GM10266 (cell line): ENCODE results near the gene PLPPR5.

Source experiments
- DNase-seq: peaks from one replicate; pipeline ENCODE4 v3.0.0; 2012; ENCODE audit errors: extremely low spot score
- TF ChIP-seq, protein P1 (sequence below): IDR thresholded peaks from 2 replicates; pipeline ENCODE4 v1.5.1; 2012; ENCODE audit warnings: mild to moderate bottlenecking, low read depth; ENCODE audit not compliant: control insufficient read depth, insufficient read depth; ENCODE audit errors: missing control alignments

The PLPPR5 gene

DNA sequence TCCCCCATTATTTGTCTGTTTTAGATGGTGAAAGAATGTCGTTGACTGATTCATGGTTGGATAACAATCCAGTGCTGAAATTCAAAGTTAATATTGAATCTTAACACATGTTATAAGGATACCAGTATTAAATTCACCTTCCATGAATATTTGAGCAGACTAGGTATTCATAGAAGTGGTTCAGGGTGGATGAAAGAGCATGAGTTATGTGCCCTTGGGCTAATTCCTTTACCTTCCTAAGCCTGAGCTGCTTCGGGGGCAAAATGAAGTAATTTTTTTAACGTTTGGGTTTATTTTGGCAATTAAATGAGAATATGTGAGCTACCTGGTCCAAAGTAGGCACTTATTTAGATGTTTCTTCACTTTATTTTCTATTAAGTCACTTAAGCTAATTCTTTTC lies 2.7 kb upstream of the PLPPR5 start:
- DNase-seq = no peak
- TF ChIP-seq, protein P1, sequence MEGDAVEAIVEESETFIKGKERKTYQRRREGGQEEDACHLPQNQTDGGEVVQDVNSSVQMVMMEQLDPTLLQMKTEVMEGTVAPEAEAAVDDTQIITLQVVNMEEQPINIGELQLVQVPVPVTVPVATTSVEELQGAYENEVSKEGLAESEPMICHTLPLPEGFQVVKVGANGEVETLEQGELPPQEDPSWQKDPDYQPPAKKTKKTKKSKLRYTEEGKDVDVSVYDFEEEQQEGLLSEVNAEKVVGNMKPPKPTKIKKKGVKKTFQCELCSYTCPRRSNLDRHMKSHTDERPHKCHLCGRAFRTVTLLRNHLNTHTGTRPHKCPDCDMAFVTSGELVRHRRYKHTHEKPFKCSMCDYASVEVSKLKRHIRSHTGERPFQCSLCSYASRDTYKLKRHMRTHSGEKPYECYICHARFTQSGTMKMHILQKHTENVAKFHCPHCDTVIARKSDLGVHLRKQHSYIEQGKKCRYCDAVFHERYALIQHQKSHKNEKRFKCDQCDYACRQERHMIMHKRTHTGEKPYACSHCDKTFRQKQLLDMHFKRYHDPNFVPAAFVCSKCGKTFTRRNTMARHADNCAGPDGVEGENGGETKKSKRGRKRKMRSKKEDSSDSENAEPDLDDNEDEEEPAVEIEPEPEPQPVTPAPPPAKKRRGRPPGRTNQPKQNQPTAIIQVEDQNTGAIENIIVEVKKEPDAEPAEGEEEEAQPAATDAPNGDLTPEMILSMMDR = no peak

DNA sequence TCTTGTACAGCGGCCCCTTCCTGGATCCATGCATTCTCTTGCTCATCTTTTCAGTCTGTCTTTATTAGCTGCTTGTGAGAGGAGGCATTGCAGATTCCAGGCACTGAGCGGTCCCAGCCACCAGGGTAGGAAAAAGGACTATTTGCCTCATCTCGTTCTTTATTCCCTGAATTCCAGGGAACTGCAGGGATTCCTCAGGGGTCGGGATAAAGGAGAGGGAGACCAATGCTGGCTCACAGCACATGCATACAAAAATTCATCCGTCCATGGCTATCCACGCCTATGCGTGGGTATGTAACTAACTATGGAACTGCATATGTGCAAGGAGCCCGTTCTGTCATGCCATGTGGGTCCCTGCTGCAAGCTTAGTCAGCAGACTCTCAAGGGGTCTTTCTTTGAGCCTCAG lies 879 bp upstream of the PLPPR5 start:
- DNase-seq = no peak
- TF ChIP-seq, protein P1 = no peak

DNA sequence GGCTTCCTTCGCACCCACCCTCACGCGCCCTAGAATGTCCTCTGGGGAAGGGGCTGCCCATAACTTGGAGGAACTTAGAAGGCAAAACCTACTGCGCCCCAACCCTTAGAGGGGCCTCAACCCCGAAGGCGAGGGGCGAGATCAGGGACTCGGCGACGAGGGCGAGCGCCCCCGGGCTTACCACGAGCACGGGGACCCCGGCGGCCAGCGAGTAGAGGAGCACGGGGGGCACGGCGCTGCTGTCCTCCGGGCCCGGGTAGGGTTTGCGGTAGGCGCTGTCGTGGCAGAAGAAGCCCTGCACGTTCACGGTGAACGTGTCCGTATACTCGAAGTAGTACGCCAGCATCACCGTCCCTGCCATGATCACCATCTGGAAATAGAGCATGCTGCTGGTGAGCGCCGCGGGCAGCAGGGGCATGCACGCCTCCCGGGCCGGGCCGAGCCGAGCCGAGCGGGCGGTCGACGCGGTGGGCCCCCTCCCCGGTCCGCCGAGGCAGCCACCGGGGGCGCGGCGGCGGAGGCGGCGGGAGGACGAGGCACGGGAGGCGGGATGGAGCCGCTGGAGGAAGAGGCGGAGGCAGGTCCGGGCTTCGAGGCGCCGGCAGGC lies 304 bp downstream of the PLPPR5 start:
- TF ChIP-seq, protein P1 = no peak
- DNase-seq = no peak

DNA sequence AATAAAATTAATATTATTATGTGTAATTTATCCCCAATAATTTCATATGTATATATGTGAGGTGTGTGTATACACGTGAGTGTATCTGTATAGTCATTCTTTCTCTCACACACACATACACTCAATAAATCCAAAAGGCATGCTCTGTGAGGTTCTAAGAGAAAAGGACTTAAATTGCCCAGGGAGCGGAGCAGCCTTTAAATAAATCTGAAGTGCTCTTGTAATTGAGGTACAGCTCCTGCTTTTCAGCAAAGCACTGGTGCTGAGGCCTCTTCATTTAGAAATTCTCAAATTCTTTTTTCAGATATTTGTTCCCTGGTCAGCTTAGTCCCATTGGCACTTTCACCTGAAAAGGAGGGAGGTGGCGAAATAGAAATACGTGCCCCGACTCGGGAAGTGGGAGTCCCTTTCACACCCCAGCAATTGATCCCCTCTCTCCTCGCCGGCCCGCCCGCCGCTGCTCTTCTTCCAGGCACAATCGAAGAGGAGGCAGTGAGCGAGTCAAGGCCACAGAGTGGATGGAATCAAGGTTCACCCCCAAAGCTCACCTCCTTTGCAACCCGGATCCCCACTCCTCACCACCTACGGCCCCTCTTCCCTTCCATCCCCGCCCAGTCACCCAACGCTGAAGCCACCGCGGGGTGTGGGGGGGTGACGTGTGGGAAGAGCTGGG lies 944 bp downstream of the PLPPR5 start:
- TF ChIP-seq, protein P1 = no peak
- DNase-seq = no peak

DNA sequence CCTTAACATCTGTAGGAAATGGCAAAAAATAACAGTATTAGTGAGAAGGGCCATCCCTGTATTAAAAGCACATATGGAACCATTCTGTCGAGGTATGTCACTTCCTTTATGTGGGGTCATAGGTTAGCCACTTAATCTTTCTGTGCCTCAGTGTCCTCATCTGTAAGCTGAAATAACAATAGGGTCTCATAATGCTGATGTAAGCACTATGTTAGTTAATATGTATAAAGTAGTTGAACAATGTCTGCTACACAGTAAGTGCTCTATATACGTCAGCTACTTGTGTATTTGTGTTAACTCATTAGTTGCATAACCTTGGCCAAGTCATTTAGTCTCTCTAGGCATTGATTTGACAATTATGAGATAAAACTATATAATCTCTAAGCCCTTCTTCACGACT lies 11.8 kb downstream of the PLPPR5 start:
- TF ChIP-seq, protein P1 = no peak
- DNase-seq = no peak

DNA sequence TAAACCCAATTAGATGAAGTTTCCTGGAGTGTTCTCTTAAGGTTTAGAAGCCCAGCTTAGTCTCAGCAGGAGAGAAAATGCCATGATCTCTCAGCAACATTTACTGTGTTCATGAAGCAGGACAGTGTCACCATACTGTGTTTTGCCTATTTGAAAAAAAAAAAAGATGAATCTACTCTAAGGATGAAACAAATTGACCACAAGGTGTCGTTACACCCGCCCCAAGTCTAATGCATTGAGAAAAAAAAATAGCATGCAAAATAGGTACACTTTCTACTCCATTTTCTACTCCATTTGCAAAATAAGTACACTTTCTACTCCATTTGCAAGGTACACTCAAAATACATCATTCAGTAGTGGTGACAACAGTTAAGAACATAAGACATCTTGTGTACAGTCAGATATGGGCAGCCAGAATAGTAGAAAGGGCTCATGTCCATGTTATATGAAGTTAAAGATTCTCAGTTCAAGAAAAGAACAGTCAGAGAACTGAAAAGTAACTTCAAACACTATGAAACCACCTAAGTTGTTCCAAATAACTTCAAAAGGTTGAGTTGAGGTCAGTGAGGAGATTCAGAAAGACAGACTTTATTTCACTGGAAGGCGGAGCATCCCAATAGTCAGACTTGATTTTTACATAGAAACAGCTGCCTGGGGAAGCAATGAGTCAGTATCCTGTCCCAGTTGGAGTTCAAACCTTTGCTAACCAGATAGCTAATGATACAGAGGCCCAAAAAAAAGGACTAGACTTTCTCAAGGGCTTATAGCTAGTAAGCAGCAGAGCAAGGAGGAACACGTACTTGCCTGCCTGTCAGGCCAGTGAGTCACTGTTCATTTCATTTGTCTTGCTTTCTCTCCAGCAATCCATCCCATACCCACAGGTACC lies 13.3 kb downstream of the PLPPR5 start:
- no peak for DNase-seq
- TF ChIP-seq, protein P1 = peak; percentile 34
